ENCODE measurements around the gene CCDC86.

CCDC86 gene

GRCh38 chr11:60899046-60899936, 57.4 kb downstream of the CCDC86 start:
- DNase-seq, result no peak

- DNase-seq, result no peak
Measured at GRCh38 chr11:60899977-60900376, 58.1 kb downstream of the CCDC86 start.
